GM18861 (cell line): ENCODE data around the gene DZIP1L.
"Not testable (repeated sequence)": the region's sequence is repeated elsewhere in the genome, so short reads cannot be mapped to it uniquely, and the experiment has no call there.

Experiments used
- ATAC-seq: cut with Tn5 transposase; IDR thresholded peaks from one replicate; pipeline ENCODE4 v1.9.1; 2021; ENCODE audit not compliant: unreplicated experiment

Gene DZIP1L

GRCh38 chr3:138114431-138114918 is 933 bp downstream of the DZIP1L start:
- no peak for ATAC-seq

GRCh38 chr3:138113326-138113725 is 2.1 kb downstream of the DZIP1L start:
- no peak for ATAC-seq

- no peak for ATAC-seq
Observed at GRCh38 chr3:138112362-138112761, 3.0 kb downstream of the DZIP1L start.

- ATAC-seq = no peak
Observed at GRCh38 chr3:138105598-138105997, 9.8 kb downstream of the DZIP1L start.

GRCh38 chr3:138103466-138103865 is 11.9 kb downstream of the DZIP1L start:
- ATAC-seq = no peak

GRCh38 chr3:138101351-138101940 is 14.0 kb downstream of the DZIP1L start:
- ATAC-seq = not testable (repeated sequence)

GRCh38 chr3:138099417-138099816 is 16.0 kb downstream of the DZIP1L start:
- no peak for ATAC-seq

- no peak for ATAC-seq
Observed at GRCh38 chr3:138097192-138098172, 17.9 kb downstream of the DZIP1L start.

GRCh38 chr3:138093721-138094120 is 21.7 kb downstream of the DZIP1L start:
- no peak for ATAC-seq

GRCh38 chr3:138092023-138092422 is 23.4 kb downstream of the DZIP1L start:
- no peak for ATAC-seq

- ATAC-seq = no peak
Observed at GRCh38 chr3:138089091-138089490, 26.3 kb downstream of the DZIP1L start.

GRCh38 chr3:138085745-138086144 is 29.7 kb downstream of the DZIP1L start:
- not testable (repeated sequence) for ATAC-seq

- ATAC-seq = no peak
Observed at GRCh38 chr3:138084196-138084595, 31.2 kb downstream of the DZIP1L start.

GRCh38 chr3:138082992-138083386 is 32.4 kb downstream of the DZIP1L start:
- no peak for ATAC-seq

GRCh38 chr3:138082085-138082991 is 33.1 kb downstream of the DZIP1L start:
- no peak for ATAC-seq

- ATAC-seq = no peak
Observed at GRCh38 chr3:138081371-138082084, 33.9 kb downstream of the DZIP1L start.

- ATAC-seq = no peak
Observed at GRCh38 chr3:138079901-138080300, 35.5 kb downstream of the DZIP1L start.

GRCh38 chr3:138078901-138079344 is 36.5 kb downstream of the DZIP1L start:
- ATAC-seq = no peak

- no peak for ATAC-seq
Observed at GRCh38 chr3:138078096-138078495, 37.3 kb downstream of the DZIP1L start.

GRCh38 chr3:138072796-138073195 is 42.6 kb downstream of the DZIP1L start:
- ATAC-seq = no peak
